ENCODE measurements around the gene BMS1. TPM values are rescaled to one million over a fixed set of nuclear protein-coding genes. Genes with fewer than 3 reads are reported as not detected.

The BMS1 gene
- total RNA-seq, 1 donor from 2014 or later, result 24.6 TPM

DNA sequence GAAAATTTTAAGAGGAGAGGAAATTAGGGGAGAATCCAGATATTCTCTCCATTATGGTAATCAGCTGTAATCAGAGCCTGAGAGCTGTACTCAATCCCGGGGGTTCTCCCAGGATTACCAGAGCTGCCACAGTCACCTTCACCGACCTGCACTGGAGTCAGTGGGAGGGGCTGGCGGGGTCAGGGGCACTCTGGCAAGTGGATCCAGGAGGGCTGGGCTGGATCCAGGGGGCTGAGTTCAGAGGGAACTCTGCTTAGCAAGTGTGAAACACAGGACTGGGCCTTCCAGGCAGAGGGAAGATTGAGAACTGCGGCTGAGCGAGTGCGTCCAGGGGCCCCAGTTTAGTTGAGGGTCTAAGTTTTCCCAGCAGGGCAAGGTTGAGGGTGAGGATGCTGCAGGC is 89.2 kb downstream of the BMS1 start:
- Mint-ChIP-seq H3K4me1 (no peaks in the 10 kb centered on the region), H3K36me3 (ENCODE audit: low read depth) (no peaks in the 10 kb centered on the region), H3K4me3 (no peak overlapping the region), H3K27ac (no peak overlapping the region), H3K27me3 (peaks cover 5% of the 10 kb centered on the region), H3K9me3 (no peaks in the 10 kb centered on the region)
- POLR2A ChIA-PET, result no interaction called here
- intact Hi-C loops (cut with micrococcal nuclease), result no loop called here
- CTCF ChIA-PET, result no interaction called here
- TF ChIP-seq, protein P1, sequence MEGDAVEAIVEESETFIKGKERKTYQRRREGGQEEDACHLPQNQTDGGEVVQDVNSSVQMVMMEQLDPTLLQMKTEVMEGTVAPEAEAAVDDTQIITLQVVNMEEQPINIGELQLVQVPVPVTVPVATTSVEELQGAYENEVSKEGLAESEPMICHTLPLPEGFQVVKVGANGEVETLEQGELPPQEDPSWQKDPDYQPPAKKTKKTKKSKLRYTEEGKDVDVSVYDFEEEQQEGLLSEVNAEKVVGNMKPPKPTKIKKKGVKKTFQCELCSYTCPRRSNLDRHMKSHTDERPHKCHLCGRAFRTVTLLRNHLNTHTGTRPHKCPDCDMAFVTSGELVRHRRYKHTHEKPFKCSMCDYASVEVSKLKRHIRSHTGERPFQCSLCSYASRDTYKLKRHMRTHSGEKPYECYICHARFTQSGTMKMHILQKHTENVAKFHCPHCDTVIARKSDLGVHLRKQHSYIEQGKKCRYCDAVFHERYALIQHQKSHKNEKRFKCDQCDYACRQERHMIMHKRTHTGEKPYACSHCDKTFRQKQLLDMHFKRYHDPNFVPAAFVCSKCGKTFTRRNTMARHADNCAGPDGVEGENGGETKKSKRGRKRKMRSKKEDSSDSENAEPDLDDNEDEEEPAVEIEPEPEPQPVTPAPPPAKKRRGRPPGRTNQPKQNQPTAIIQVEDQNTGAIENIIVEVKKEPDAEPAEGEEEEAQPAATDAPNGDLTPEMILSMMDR (IDR thresholded peaks at IDR 0.05), result no peak
- DNase-seq (no peak), ATAC-seq (ENCODE audit: low read depth) (no peak)

- Mint-ChIP-seq H3K4me1 (no peaks in the 10 kb centered on the region), H3K4me3 (no peak overlapping the region), H3K27ac (no peak overlapping the region), H3K36me3 (ENCODE audit: low read depth) (no peaks in the 10 kb centered on the region), H3K27me3 (peaks cover 8% of the 10 kb centered on the region), H3K9me3 (no peaks in the 10 kb centered on the region)
- DNase-seq (no peak), ATAC-seq (ENCODE audit: low read depth) (no peak)
- intact Hi-C loops (cut with micrococcal nuclease), result no loop called here
- ChIA-PET CTCF (no interaction called here), POLR2A (no interaction called here)
- TF ChIP-seq, protein P1 (IDR thresholded peaks at IDR 0.05), result no peak
Observed at GRCh38 chr10:42872865-42873435, 90.4 kb downstream of the BMS1 start.

GRCh38 chr10:42874713-42875387 is 92.3 kb downstream of the BMS1 start:
- no peak for ATAC-seq (ENCODE audit: low read depth)
- ChIA-PET POLR2A (no interaction called here), CTCF (no interaction called here)
- Mint-ChIP-seq H3K36me3 (ENCODE audit: low read depth) (no peaks in the 10 kb centered on the region), H3K9me3 (no peaks in the 10 kb centered on the region), H3K4me1 (no peaks in the 10 kb centered on the region), H3K27ac (no peak overlapping the region), H3K4me3 (no peak overlapping the region), H3K27me3 (peaks cover 5% of the 10 kb centered on the region)
- TF ChIP-seq, protein P1 (IDR thresholded peaks at IDR 0.05), result no peak
- DNase-seq, result no peak
- intact Hi-C loops (cut with micrococcal nuclease), result no loop called here

GRCh38 chr10:42875388-42875755 is 92.8 kb downstream of the BMS1 start:
- H3K36me3 Mint-ChIP-seq (ENCODE audit: low read depth), result no peaks in the 10 kb centered on the region
- POLR2A ChIA-PET, result no interaction called here
- peaks cover 5% of the 10 kb centered on the region for H3K27me3 Mint-ChIP-seq
- TF ChIP-seq, protein P1 (IDR thresholded peaks at IDR 0.05), result no peak
- H3K27ac Mint-ChIP-seq, result no peak overlapping the region
- CTCF ChIA-PET, result no interaction called here
- DNase-seq, result no peak
- H3K4me3 Mint-ChIP-seq, result no peak overlapping the region
- no peak for ATAC-seq (ENCODE audit: low read depth)
- no peaks in the 10 kb centered on the region for H3K4me1 Mint-ChIP-seq
- no peaks in the 10 kb centered on the region for H3K9me3 Mint-ChIP-seq
- intact Hi-C loops (cut with micrococcal nuclease), result no loop called here

DNA sequence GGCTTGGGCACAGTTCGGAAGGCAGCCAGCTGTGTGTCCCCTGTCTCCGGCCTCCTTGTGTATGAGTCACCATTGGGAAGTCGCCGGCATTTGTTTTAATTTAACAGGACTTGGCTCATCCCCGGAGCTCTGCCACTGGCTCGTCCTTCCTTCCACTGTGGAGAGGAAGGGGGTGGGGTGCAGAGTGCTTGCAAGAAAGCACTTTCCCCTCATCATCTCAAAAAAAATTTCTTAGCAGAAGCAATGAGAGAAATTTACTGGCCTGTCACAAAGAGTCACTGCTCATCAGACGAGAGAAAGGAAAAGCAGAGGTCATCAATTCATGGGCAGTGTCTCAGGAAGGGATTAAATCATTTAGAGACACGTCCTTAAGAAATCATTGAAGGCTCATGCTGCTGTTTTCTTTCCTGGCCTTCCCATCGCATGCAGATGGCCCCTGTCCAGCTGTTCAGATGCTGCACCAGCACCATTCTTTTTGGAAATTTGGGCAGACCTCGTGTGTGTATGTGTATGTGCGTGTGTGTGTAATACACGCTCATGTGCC is 93.3 kb downstream of the BMS1 start:
- no peak for DNase-seq
- Mint-ChIP-seq H3K4me3 (no peak overlapping the region), H3K4me1 (no peaks in the 10 kb centered on the region), H3K27me3 (peaks cover 5% of the 10 kb centered on the region), H3K36me3 (ENCODE audit: low read depth) (no peaks in the 10 kb centered on the region), H3K27ac (no peak overlapping the region), H3K9me3 (no peaks in the 10 kb centered on the region)
- no peak for ATAC-seq (ENCODE audit: low read depth)
- TF ChIP-seq, protein P1 (IDR thresholded peaks at IDR 0.05), result no peak
- ChIA-PET POLR2A (no interaction called here), CTCF (no interaction called here)
- intact Hi-C loops (cut with micrococcal nuclease), result no loop called here
